Measurements from ENCODE around the gene CRYGN.

The CRYGN gene

DNA sequence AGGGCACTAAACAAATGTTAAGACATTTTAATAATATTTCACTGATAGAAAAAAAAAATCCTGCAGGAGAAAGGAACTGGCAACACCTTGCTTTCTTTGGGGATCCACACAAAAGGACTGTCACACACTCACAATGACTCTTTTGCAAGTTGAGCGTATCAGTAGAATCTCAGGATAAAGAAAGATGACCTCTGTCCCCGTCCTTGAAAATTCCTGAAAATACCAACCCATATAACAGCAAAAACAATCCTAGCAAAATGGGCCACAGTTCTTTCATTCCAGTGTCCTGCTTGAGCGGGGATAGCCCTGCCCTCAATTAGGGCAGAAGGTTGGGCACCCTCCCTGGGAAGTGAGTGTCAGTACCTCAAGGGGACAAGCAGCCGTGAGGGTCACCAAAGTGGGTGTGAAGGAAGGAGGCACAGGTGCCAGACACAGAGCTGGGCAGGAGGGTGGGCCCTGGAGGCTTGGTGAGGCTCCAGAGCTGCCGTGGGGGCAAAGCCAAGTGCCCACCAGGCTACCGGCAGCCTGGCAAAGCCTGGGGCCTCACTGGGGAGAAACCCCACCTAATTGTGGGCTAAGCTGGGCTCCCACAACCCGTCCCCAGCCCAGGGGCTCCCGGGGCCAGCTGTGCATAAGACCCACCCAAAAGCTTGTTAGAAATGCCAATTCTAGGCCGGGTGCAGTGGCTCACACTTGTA lies 32.9 kb downstream of the CRYGN start:
- DNase-seq (ENCODE audit: low read depth in 2 of 2), result no peak

DNA sequence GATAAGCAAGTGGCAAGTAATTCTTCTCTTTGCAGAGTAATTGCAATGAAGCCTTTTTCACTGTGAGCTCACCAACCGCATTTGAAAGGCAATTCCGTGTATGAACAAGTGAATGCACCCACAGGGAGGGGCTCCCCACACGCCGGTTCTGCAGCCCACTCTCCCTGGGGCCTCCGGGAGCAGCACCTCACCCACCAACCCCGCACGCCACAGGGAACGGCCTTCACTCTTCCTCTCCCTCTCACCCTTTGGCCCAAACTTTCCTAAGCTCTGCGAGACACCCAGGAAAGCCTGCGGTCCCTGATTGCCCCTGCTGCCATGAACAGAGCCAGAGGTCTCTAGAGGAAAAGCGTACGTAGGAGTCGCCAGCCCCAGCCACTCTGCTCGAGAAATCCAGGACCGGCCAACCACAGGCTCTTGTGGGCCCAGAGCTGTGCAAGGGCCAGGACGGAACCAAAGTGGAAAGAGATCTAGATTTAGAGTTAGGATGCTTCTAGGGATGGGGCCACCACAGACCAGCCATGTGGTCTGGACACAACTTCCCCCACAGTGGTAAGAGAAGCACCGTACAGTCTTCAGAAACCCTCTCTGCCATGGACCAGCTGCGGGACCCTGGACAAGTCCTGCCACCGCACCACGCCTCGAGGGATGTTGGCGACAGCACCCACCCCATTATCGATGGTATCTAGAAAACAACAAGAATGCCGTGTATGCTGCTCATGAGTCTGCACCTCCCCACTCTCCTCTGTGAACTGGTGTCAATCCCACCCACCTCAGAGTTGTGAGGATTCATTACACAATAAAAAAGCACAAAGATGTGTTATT lies 33.7 kb downstream of the CRYGN start:
- no peak for DNase-seq (ENCODE audit: low read depth in 2 of 2)

DNA sequence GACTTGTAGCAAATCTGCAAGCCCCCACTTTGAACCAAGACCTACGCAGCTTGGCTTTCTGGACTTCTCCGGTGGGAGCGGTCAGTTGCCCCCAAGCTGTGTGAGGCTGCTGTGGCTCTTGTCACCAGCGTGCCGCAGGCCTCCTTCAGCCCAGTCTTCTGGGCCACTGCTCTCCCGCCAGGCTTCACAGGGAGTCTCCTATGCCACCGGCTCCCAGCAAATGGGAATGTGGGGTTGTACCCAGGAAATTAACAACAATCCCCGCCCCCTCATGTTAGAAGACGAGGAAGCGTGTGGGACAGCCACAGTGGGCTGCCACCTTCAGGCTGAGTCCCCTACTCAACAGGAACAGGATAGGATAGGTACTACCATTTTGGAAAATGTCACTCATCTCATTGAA lies 34.4 kb downstream of the CRYGN start:
- DNase-seq (ENCODE audit: low read depth in 2 of 2), result no peak

DNA sequence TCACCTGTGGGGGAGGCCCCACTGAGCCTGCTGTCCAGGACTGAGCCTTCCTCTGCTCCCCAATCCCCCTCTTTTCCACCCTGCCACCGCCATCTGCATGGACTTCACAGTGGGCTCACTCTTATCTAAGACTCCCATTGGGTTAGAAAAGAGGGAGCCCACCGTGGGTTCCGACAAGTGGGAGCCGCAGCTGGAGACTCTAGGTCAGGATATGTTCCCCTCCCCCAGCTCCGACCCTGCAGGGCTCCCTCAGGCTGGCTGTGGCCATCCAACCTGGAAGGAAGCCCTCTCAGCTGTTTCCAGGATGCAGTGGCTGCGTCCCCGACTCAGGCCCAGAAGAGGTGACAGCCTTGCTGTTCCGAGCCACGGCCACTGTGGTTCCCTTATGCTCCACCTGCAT lies 34.9 kb downstream of the CRYGN start:
- no peak for DNase-seq (ENCODE audit: low read depth in 2 of 2)

DNA sequence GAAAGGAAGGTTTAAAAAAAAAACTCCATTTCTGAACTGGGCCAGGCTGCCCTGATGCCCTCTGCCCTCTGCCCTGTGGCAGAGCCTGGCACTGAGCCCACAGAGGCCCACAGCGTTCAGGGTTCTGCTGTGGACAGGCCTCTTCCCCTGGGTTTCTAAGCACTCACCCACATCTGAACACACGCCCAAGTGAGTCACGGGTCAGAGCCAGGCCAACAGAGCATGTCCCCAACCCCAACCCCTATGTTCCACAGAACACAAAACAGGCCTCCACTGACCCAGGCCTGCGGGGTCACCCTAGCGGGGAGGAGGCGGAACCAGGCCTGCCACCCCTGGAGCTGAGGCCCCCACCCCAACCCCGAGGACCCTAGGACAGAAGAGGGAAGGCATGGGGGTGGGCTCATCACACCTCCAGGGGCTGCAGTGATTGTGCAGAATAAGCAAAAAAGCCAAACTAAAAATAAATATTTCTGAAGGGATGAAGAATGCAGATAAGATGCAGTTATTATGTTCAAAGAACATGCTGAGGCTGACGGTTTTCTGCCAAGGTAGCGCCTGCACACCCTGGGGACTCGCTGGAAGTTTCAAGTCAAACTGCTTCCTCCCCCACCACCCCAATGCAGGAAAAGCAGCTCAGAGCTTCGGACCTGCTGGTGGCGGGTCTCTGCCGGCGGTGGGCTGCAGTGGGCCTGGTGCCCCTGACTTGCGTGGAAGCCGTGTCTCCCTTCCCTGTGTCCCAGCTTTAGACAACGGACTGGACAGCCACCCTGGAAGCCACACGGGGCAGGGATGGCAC lies 35.5 kb downstream of the CRYGN start:
- DNase-seq (ENCODE audit: low read depth in 2 of 2), result no peak

DNA sequence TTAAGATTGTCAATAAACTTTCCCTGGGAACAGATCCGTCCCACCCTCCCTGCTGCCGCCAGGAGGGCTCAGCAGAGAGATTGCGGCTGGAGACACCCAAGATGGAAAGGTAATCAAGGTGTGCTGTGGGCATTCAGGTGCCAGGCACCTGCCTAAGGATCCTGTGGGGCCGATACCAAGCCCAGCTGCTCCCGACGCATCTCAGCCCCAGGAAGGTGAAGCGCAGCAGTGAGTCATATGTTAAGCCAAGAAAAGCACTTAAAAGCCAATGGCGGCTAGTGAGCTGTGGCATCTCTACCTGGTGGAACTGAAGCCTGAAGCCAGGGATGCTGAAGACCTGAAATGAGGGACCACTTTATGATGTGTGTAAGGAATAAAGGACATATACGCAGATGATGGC lies 36.2 kb downstream of the CRYGN start:
- no peak for DNase-seq (ENCODE audit: low read depth in 2 of 2)

DNA sequence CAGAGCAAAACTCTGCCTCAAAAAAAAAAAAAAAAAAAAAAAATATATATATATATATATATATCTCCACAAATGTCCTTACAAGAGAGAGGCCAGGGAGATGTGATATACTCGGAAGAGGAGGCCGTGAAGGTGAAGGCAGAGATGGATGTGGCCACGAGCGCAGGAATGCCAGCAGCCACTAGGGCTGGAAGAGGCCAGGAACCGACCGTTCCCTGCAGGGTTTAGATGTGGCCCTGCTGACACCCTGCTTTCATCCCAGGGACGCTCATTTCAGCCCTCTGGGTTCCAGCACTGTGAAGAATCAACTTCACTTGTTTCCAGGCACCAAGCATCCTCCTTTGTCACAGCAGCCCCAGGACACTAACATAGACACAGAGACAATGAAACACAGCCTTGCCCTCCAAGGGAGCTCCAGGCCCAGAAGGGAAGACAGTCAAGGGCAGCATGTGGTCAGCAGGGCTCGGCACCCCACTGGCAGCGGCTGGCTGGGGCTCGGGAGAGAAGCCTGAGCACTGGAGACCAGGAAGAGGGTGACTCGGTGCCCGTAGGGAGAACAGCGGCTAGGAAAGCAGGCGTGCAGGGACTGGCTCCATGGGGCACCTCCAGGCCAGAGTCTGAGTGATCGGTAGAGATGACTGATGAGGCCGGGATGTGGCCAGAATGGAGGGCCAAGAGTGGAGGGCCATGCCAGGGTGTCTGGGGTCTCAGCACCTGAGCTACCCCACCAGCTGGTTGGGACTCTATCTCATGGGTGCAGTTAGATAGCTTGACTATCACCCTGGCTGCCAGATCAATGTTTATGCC lies 37.7 kb downstream of the CRYGN start:
- no peak for DNase-seq (ENCODE audit: low read depth in 2 of 2)

DNA sequence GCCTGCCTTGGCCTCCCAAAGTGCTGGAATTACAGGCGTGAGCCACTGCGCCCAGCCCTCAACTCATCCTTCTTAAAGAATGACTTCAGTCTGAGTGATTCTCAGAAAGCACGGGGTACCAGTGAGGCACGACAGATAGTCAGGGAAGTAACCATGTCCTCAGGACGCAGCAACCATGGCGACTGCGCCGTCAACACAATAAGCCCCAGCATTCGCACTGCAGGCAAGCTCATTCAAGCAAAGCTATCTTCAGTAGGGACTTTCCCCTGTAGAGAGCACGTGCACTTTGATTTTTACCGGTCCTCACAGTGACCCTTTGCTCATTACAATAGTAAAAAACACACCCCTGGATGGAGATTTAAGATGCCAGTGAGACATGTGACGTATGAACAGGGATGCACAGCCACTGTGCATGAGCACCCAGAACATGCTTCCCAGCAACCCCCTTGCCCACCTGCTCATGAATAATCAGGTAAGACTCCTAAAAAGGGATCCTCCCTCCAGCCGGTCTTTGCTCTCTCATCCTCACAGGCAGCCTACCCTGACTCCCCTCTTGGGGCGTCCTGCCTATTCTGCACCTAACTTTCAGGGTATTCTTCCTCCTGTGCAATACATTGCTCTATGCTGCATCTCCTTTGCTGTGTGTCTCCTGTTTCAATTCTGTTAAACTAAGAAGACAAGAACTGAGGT lies 39.2 kb downstream of the CRYGN start:
- DNase-seq (ENCODE audit: low read depth in 2 of 2), result no peak

DNA sequence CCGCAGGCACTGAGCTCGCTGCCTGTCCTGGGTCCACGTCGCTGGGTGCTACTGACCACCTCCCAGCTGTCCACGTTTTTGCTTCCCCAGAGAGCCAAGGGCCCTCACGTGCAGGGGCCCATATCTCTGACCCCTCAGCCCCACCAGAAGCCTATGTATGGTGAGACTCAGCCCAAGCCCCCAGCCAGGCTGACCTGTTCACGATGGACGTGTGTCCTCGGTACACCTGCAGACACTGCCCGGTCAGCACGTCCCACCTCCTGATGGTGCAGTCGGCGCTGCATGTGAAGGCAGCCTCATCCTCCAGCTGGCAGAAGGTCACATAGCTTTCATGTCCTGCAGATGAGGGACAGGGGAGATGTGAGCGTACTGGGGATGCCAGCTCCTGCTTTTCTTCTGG lies 40.0 kb downstream of the CRYGN start:
- no peak for DNase-seq (ENCODE audit: low read depth in 2 of 2)

DNA sequence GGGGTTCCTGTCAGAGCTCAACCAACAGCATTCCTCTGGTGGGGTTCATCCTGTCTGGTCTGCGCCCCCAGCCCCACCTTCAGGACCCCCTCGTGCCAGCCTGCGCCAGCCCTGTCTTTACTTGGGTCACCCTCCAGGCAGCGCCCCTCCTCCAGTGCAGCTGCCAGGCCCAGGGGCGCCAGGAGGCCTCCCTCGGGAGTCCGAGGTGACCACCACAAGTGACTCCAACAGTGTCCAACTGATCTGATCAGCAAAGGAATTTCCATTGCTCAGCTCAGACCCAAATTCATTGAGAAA lies 40.7 kb downstream of the CRYGN start:
- no peak for DNase-seq (ENCODE audit: low read depth in 2 of 2)

DNA sequence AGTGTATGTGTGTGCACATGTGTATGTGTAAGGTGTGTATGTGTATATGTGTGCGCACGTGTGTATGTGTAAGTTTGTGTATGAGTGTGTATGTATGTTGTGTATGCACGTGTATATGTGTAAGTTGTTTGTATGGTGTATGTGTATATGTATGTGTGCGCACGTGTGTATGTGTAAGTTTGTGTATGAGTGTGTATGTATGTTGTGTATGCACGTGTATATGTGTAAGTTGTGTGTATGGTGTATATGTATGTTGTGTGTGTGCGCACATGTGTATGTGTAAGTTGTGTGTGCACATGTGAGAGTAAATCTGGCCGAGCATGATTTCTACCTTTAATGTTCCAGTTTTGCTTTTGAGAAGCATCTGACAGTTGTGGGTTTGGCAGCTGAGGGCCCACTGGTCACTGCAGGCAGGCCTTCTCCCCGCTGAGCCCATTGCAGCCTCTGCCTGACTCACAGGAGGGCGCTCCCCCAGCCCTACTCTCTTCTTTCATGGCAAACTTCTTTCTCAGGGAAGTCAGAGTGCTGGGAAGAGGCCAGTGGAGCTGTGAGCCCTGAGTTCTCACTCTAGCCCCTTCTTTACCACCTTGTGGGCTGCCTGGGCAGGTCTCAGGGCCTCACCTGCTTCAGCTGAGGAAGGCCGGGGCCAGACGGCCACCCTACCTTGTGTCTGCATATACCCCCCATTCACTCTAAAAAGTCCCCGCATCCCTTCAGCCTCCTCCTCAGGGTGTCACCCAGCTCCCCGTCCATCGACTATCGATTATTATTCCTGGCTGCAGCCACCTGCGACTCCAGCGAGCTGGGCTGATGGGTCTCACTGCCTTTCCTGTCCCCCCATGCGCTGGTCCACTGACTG lies 41.3 kb downstream of the CRYGN start:
- no peak for DNase-seq (ENCODE audit: low read depth in 2 of 2)

DNA sequence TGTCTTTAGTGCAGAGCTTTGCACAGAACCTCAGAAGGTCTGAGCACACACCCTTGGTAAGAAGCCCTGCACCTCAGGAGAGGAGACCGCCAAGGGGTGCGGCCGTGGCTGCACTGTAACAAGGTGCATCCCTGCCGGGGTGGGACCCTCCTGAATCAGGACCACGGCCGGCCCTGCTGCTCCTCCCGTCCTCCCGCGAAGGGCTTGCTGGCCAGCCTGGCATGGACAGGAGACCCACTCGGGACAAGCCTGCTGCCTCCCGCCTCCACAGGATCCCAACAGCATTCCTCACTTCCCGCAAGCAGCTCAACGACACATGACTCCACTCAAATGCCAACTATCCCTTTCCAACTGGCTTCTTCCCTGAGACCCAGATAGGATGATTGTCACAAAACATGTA lies 42.9 kb downstream of the CRYGN start:
- no peak for DNase-seq (ENCODE audit: low read depth in 2 of 2)

DNA sequence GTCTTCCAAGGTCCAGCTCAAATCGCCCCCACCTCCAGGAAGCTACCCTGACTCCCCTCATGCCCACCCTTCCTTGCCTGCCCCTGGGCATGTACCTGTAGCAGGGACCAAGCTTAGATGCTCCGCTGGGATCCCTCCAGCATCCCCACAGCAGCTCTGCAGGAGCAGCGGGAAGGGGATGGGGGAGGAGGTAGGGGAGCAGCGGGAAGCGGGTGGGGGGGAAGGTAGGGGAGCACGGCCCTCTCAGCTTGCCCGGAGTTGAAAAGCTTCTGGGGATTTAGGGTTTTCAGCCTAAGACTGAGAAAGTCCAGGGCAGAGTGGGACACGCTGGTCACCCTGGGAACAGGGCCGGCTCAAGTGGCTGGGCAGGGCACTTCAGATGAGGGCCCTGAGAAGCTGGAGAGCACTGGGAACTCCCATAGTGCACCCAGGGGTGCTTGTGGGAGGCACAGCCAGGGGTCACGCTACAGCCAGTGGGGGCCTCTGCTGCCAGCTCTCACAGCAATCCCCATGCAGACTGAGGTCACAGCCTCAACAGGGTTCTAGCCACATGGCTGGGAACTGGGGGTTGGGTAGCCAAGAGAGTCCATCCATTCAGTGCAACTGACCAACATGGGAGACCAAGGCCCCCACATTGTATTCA lies 43.5 kb downstream of the CRYGN start:
- no peak for DNase-seq (ENCODE audit: low read depth in 2 of 2)

DNA sequence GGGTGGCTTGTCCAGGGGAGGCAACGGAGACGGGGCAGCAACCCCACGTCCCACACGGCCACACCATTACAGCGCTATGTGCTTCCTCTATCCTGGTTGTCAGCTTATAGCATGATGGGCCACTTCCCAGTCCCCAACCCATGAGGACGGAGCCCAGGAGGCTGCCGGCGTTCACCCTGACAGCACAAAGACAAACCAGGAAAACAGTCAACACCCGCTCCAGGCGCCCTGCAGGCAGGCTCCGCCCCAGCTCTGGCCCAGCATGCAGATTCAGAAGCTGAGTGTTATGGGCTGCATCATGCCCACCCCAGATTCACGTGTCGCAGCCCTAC lies 44.9 kb downstream of the CRYGN start:
- no peak for DNase-seq (ENCODE audit: low read depth in 2 of 2)

DNA sequence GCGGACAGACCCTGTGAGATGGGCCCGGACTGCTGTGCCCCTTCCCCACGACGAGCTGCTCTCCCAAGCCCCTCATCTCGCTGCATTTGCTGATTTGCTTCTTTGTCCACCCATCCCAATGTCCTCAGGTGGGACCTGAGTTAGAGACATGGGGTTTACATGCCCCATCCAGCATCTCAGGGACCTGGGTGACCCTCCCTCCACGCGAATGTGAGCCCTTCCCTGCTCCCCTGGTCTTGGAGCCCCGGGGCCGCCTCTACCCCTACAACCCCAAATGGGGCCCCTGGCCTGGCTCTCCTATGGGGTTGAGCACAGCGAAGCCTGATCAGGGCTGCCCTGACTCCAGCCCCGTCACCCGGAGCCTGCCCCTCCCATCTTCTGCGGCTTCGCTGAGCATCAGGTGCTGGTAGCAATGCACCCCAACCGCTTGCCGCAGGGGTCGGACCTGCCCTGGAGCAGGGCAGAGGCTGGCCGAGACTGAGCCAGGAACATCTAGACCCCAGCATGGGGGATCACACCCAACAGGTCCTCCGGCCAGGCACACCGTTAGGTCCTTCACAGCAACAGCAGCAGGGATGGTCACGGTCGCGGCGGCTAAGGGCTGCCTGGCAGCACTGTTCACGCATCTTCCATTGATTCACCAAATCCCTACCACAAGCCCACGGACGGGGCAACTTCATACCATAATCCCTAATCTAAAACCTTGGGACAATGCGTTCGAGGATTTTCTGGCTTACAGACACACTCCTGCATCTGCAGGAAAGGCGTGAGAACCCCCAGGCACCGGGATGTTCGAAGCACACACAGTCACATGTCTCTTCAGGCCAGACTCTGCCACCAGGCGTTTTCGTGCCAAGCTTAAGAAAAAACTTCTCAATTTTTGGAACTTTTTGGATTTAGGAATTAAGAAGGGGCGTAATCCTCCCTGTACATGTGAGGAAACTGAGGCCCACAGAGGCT lies 45.6 kb downstream of the CRYGN start:
- no peak for DNase-seq (ENCODE audit: low read depth in 2 of 2)

DNA sequence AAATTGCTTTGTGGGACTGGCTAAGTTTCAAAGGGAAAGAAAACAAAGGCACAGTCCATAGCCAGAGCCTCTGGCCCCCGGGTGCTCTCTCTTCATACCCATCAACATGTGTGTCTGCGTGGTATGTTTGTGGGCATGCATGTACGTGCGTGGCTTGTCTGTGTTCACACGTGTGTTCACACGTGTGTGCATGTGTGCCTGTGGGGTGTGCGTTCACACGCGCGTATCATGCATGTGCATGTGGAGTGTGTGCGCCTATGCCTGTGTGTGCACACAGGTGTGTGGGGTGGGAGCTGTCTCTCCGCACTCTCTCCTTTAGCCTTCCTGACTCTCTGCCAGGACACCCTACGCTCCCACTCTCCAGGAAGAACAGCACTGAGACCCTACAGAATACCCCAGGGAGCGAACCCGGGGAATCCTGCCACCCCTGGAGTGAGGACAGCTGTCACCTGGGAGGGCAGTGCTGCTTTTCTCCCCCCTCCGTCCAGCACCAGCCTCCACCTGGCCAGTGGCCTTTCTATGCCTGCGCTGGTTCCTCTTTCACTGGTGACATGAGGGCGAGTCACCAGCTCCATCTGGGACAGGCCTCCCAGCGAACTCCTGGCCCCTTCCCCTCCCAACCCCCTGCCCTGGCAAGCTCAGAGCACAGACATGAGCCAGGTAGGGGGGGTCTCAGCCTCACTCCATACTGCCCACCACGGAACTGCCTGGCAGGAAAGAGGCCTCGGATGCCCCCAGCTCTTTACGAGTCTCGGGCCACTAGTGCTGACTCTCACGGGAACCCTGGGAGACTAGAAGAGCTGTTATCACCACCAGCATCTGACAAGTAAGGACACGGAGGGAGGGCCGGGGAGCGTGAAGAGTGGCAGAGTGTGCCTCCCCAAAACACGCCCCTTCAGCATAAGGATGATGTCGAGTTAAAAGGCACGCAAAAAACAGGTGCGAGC lies 46.6 kb downstream of the CRYGN start:
- no peak for DNase-seq (ENCODE audit: low read depth in 2 of 2)

DNA sequence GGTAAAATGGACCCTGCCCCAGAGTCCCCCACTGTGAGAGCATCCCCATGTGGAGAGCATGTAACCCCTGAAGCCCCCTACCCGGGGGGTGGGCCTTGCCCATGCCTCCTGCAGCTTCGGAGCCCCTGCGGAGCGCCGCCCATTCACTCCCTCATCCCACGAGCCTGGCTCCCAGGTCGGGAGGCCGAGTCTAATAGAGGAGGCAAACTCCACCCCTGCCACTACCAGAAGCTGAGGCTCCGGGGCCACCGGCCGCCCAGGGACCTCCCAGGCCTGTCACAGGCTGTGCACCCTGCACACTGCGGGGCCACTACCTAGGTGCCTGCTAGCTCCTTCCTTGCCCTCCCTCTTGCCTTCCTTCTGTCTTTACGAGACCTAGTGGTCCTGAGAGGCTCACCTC lies 47.5 kb downstream of the CRYGN start:
- DNase-seq (ENCODE audit: low read depth in 2 of 2), result no peak

DNA sequence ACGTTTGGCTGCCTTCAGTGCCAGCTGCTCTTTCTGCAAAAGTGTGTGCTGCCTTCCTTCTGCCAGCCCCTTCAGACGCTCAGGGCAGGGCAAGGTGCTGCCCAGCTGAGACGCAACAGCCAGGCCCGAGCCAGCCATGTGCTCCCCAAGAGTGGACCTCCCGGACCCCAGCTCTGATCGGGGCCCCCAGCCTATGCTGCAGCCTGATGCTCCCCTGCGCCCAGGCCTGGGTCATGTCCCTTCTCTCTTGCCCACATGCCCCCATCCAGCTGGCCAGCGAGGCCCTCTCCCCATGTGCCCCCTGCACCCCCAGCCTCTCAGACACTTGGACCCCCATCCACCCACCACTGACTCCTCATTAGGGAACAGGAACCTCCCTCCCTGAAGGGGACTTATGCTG lies 47.9 kb downstream of the CRYGN start:
- DNase-seq (ENCODE audit: low read depth in 2 of 2), result no peak

Data from fibroblast of skin of left biceps (primary cell).